LNCAP (cell line): ENCODE results near the gene TSKU.

Experiments used
- TF ChIP-seq, protein P1 (sequence below): fragments of 450-650 bp; IDR thresholded peaks from 2 replicates; pipeline ENCODE4 v1.5.1; 2017; ENCODE audit warnings: mild to moderate bottlenecking

TSKU gene

DNA sequence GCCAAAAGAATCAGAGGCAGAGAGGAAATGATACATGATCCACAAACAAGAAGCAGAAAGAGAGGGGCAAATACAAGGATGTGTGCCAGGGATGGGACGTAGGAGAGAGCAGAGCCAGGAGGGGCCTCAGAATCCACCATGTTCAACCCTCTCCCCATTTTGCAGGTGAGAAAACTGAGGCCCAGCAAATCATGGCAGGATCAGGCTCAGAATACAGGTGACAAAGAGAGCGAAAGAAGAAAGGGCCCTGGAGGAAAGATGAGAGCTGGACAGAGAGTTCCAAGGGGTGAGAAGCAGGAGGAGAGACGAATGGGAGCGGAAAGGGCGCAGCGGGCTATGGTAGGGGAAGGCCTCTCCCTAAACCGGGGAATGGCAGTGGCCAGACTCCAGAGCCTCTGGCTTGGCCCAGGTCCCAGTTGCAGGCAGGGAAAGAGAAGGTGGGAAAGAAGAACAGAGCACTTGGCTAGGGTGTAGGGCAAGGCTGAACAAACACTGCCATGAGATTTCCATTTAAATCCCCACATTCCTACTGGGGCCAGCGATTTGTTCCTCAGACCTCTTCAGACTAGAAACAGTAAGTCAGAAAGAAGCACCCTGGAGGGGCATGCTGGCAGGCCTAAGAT is 44.4 kb upstream of the TSKU start:
- TF ChIP-seq, protein P1, sequence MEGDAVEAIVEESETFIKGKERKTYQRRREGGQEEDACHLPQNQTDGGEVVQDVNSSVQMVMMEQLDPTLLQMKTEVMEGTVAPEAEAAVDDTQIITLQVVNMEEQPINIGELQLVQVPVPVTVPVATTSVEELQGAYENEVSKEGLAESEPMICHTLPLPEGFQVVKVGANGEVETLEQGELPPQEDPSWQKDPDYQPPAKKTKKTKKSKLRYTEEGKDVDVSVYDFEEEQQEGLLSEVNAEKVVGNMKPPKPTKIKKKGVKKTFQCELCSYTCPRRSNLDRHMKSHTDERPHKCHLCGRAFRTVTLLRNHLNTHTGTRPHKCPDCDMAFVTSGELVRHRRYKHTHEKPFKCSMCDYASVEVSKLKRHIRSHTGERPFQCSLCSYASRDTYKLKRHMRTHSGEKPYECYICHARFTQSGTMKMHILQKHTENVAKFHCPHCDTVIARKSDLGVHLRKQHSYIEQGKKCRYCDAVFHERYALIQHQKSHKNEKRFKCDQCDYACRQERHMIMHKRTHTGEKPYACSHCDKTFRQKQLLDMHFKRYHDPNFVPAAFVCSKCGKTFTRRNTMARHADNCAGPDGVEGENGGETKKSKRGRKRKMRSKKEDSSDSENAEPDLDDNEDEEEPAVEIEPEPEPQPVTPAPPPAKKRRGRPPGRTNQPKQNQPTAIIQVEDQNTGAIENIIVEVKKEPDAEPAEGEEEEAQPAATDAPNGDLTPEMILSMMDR: no peak

- TF ChIP-seq, protein P1: no peak
Observed at GRCh38 chr11:76739798-76740197, 43.4 kb upstream of the TSKU start.

DNA sequence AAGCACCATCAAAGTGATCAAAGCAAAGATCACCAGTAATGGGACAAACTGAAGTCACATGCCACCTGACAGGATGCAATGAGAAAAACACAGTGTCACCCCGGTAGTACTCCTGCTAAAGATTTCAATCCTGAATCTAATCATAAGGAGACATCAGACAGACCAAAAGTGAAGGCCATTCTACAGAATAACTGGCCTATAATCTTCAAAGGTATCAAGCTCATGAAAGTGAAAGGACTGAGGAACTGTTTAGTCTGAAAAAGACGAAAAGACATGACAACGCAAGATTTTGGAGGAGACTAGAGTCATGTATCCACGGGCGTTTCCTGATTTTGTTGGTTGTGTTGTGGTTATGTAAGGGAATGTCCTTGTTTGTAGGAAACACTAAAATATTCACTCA is 42.4 kb upstream of the TSKU start:
- TF ChIP-seq, protein P1: no peak

- TF ChIP-seq, protein P1: no peak
Observed at GRCh38 chr11:76742902-76743301, 40.3 kb upstream of the TSKU start.

DNA sequence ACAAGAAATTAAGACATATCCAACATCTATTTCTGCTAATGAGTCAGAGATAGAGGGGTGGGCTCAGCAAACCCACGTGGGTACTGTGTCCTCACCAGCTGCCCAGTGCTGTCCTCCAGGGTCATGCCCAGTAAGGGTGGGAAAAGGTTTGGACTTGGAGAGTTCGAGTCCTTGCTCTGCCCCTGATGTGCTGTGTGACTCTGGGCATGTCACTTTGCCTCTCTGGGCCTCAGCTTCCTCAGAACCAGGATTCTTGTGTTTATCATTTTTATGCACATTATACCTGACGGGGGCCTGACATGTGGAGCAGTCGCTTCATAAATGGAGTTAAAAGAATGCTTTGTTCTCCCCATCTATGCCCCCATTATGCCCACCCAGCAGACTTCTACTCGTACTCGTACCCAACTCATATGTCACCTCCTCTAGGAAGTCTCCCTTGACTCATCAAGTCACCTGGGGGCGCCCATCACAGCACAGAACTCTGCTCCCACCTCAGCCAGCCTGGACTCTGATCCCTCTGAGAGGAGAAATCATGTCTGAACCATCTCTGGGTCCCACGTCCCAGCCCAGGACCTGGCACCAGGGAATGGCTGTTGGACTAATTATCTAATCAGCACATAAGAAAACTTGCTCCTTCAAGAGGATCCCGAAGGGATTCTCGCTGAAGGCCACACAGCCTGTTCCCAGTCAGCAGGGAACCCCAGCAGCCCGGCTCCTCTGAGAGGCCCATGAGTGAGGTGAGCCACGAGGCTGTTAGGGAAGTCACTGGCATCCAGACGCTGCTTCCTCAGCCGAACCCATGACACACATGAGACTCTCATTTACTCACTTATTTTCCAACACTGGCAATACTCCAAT is 38.7 kb upstream of the TSKU start:
- TF ChIP-seq, protein P1: no peak

- TF ChIP-seq, protein P1: no peak
Observed at GRCh38 chr11:76745044-76745376, 38.1 kb upstream of the TSKU start.

DNA sequence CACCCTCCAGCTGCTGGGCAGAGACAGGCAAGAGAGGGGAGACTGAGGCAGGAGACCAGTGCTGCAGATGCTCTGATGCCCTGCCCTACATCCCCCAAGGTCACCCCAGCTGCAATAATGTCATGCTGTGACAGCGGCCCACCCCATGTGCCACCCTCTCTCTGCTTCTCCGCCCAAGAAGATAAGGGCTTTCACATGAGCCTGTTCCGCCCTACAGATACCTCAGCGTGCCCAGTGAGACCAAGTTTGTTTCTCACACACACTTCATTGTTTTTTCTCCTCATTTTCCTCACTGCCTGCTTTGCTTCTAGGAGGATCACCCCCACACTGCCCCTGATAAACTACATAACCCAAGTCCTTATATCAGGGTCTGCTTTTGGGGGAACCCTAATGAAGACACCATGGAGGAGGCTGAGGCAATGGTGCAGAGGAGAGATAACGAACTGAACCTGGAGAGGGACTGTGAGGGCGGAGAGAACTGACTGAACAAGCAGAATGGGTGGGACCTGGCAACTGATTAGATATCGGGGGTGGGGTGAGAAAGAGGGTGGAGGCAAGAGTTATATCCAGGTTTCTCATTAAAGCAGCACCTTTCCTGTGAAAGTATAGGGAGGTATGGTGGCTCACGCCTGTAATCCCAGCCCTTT is 37.5 kb upstream of the TSKU start:
- TF ChIP-seq, protein P1: no peak
